IPS-NIHi11 (cell line): ENCODE results near the gene PRMT5.

Source experiments
- DNase-seq: peaks from one replicate; pipeline ENCODE4 v3.0.0; 2012; ENCODE audit warnings: mixed read lengths, low spot score

The PRMT5 gene

GRCh38 chr14:22875003-22875747 lies 54.0 kb downstream of the PRMT5 start:
- DNase-seq: no peak

- DNase-seq: no peak
Observed at GRCh38 chr14:22872833-22873520, 56.2 kb downstream of the PRMT5 start.

GRCh38 chr14:22872033-22872832 lies 56.9 kb downstream of the PRMT5 start:
- peak; percentile 81 for DNase-seq

- peak; percentile 92 for DNase-seq
Observed at GRCh38 chr14:22871224-22872032, 57.7 kb downstream of the PRMT5 start, which contains the start of gene LRP10. LRP10 (plus strand) TSS chr14:22871740; CDS start chr14:22872304, 564 bp downstream.

DNA sequence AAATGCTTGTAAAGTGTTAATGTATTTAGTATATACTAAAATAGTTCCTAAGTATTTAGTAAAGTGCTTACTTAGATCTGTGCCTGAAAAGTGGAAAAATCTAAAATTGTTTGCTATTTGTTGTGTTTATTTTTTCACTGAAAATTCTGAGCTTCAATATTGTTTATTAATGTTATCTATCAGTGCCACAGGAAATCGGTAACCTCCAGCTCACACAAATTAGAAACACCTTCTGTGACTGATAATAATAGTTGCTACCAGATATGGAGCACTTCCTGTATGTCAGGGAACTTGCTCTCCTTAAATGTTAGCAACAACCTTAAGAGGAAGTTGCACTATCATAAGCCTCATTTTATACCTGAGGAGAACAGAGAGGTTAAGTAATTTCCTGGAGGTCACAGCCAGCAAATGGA lies 58.4 kb downstream of the PRMT5 start:
- DNase-seq: no peak
